ENCODE measurements around the gene MX1. TPM values are rescaled to one million over a fixed set of nuclear protein-coding genes. Genes with fewer than 3 reads are reported as not detected.

The MX1 gene
- total and polyA plus RNA-seq, 2 donors (not counting 3 experiments of a cell fraction or from before 2014, with no cell fraction given): 5.9 to 25.1 TPM

GRCh38 chr21:41397471-41397891, 28.6 kb upstream of the MX1 start:
- dilution Hi-C loops (cut with MboI; ENCODE audit: extremely low pct_ligation_motif_present, low sequenced_read_pairs) (no loop called here), intact Hi-C loops (cut with micrococcal nuclease) (no loop called here)
- Histone ChIP-seq H4K20me1 (replicated peaks; ENCODE audit: control insufficient read depth, extremely low read depth, insufficient read depth, low read length) (no peaks in the 10 kb centered on the region), H3K4me2 (ENCODE audit: insufficient read depth, low read length) (no peak overlapping the region), H3K9ac (replicated peaks; ENCODE audit: extremely low read depth, insufficient read depth, low read length) (no peak overlapping the region), H3K27ac (ENCODE audit: insufficient read depth, low read depth, low read length) (no peak overlapping the region), H3K9me1 (replicated peaks; ENCODE audit: control insufficient read depth, extremely low read depth, insufficient read depth, low read length) (no peaks in the 10 kb centered on the region), H3K4me1 (ENCODE audit: control insufficient read depth, extremely low read depth, insufficient read depth, low read length) (no peaks in the 10 kb centered on the region), H3K9me3 (replicated peaks; ENCODE audit: control insufficient read depth, insufficient read depth, low read length) (no peaks in the 10 kb centered on the region), H3K36me3 (ENCODE audit: control insufficient read depth in 2 of 2, extremely low read depth in 1 of 2, insufficient read depth in 2 of 2, low read length in 2 of 2) (no peaks in the 10 kb centered on the region), H2AFZ (ENCODE audit: low read depth, low read length) (no peak overlapping the region), H3K27me3 (ENCODE audit: control insufficient read depth in 2 of 2, insufficient read depth in 2 of 2, low read length in 2 of 2) (no peaks in the 10 kb centered on the region), H3K4me3 (replicated peaks in 1 of 3; ENCODE audit: insufficient read depth in 1 of 3, low read depth in 1 of 3, low read length in 3 of 3) (no peak overlapping the region), H3K79me2 (ENCODE audit: control insufficient read depth, insufficient read depth, low read length) (no peaks in the 10 kb centered on the region)
- POLR2A ChIA-PET: no interaction called here
- no TSS peak for BruUV-seq (replicated peaks)
- no peak for FAIRE-seq
- TF ChIP-seq EZH2 (IDR thresholded peaks at IDR 0.05; ENCODE audit: borderline replicate concordance, low read depth, low read length, severe bottlenecking) (no peak), GATA2 (IDR thresholded peaks at IDR 0.05; ENCODE audit: insufficient read depth, insufficient read length, low read depth, low read length) (no peak), POLR2A (IDR thresholded peaks at IDR 0.05; ENCODE audit: low read depth, low read length) (no peak), FOS (IDR thresholded peaks at IDR 0.05; ENCODE audit: borderline replicate concordance, insufficient read depth, low read length) (no peak), POLR2AphosphoS5 (IDR thresholded peaks at IDR 0.05; ENCODE audit: insufficient read depth, low read depth, low read length) (no peak), JUN (IDR thresholded peaks at IDR 0.05; ENCODE audit: borderline replicate concordance, insufficient read depth, insufficient read length, low read depth) (no peak)
- DNase-seq (ENCODE audit: low read depth, low spot score): no peak
- CTCF ChIA-PET: no interaction called here

GRCh38 chr21:41398251-41398650, 27.8 kb upstream of the MX1 start:
- BruUV-seq (replicated peaks): no TSS peak
- no peaks in the 10 kb centered on the region for H4K20me1 ChIP-seq (replicated peaks; ENCODE audit: control insufficient read depth, extremely low read depth, insufficient read depth, low read length)
- H3K27ac ChIP-seq (ENCODE audit: insufficient read depth, low read depth, low read length): no peak overlapping the region
- no peaks in the 10 kb centered on the region for H3K36me3 ChIP-seq (ENCODE audit: control insufficient read depth in 2 of 2, extremely low read depth in 1 of 2, insufficient read depth in 2 of 2, low read length in 2 of 2)
- ChIA-PET CTCF (no interaction called here), POLR2A (no interaction called here)
- no peaks in the 10 kb centered on the region for H3K4me1 ChIP-seq (ENCODE audit: control insufficient read depth, extremely low read depth, insufficient read depth, low read length)
- dilution Hi-C loops (cut with MboI; ENCODE audit: extremely low pct_ligation_motif_present, low sequenced_read_pairs): no loop called here
- DNase-seq (ENCODE audit: low read depth, low spot score) (no peak), FAIRE-seq (no peak)
- H2AFZ ChIP-seq (ENCODE audit: low read depth, low read length): no peak overlapping the region
- intact Hi-C loops (cut with micrococcal nuclease): no loop called here
- TF ChIP-seq POLR2A (IDR thresholded peaks at IDR 0.05; ENCODE audit: low read depth, low read length) (no peak), MAX (IDR thresholded peaks at IDR 0.05; ENCODE audit: insufficient read depth, insufficient read length) (no peak), GATA2 (IDR thresholded peaks at IDR 0.05; ENCODE audit: insufficient read depth, insufficient read length, low read depth, low read length) (no peak), JUN (IDR thresholded peaks at IDR 0.05; ENCODE audit: borderline replicate concordance, insufficient read depth, insufficient read length, low read depth) (no peak), FOS (IDR thresholded peaks at IDR 0.05; ENCODE audit: borderline replicate concordance, insufficient read depth, low read length) (no peak), POLR2AphosphoS5 (IDR thresholded peaks at IDR 0.05; ENCODE audit: insufficient read depth, low read depth, low read length) (no peak), MYC (IDR thresholded peaks at IDR 0.05; ENCODE audit: low read depth, low read length) (no peak), EZH2 (IDR thresholded peaks at IDR 0.05; ENCODE audit: borderline replicate concordance, low read depth, low read length, severe bottlenecking) (no peak), CTCF (IDR thresholded peaks at IDR 0.05; ENCODE audit: extremely low read depth in 1 of 2, insufficient read depth in 1 of 2, low read depth in 1 of 2, low read length in 2 of 2) (no peak)
- H3K79me2 ChIP-seq (ENCODE audit: control insufficient read depth, insufficient read depth, low read length): no peaks in the 10 kb centered on the region
- H3K9ac ChIP-seq (replicated peaks; ENCODE audit: extremely low read depth, insufficient read depth, low read length): no peak overlapping the region
- no peak overlapping the region for H3K4me3 ChIP-seq (replicated peaks in 1 of 3; ENCODE audit: insufficient read depth in 1 of 3, low read depth in 1 of 3, low read length in 3 of 3)
- no peaks in the 10 kb centered on the region for H3K9me1 ChIP-seq (replicated peaks; ENCODE audit: control insufficient read depth, extremely low read depth, insufficient read depth, low read length)
- no peaks in the 10 kb centered on the region for H3K27me3 ChIP-seq (ENCODE audit: control insufficient read depth in 2 of 2, insufficient read depth in 2 of 2, low read length in 2 of 2)
- H3K4me2 ChIP-seq (ENCODE audit: insufficient read depth, low read length): no peak overlapping the region
- no peaks in the 10 kb centered on the region for H3K9me3 ChIP-seq (replicated peaks; ENCODE audit: control insufficient read depth, insufficient read depth, low read length)

Data from endothelial cell of umbilical vein (primary cell).